ENCODE results near the gene WDR76.
"Not testable (repeated sequence)": the region's sequence is repeated elsewhere in the genome, so short reads cannot be mapped to it uniquely, and the experiment has no call there.

GRCh38 chr15:43866636-43867035 lies 39.8 kb downstream of the WDR76 start:
- TF ChIP-seq CTCF (IDR thresholded peaks at IDR 0.05; ENCODE audit: insufficient read depth, low read length, poor library complexity, severe bottlenecking); EZH2phosphoT487 (conservative IDR thresholded peaks at IDR 0.05; ENCODE audit: low read length): not testable (repeated sequence)
